ENCODE results near the gene IGFBP4. TPM values are rescaled to one million over a fixed set of nuclear protein-coding genes. Genes with fewer than 3 reads are reported as not detected.
A peak's percentile ranks its signal among the peaks of the same experiment; 100 is the strongest.

Gene IGFBP4
- total and polyA plus RNA-seq, 4 donors, result 197 to 565 (median 215) TPM

GRCh38 chr17:40487371-40488020 lies 44.2 kb downstream of the IGFBP4 start:
- H3K9ac ChIP-seq (ENCODE audit: insufficient read depth in 1 of 2, low read length in 2 of 2), result no peak overlapping the region
- 90 to 92% methylated on average over 7 of the region's 7 CpGs for WGBS, 2 donors
- no peak for TF ChIP-seq CTCF (IDR thresholded peaks at IDR 0.05; ENCODE audit: control extremely low read depth, extremely low read depth)
- H3K36me3 ChIP-seq (ENCODE audit: control insufficient read depth in 4 of 4, insufficient read depth in 4 of 4, low read length in 4 of 4), result no peaks in the 10 kb centered on the region
- H3K9me3 ChIP-seq (ENCODE audit: control insufficient read depth in 4 of 4, insufficient read depth in 3 of 4, low read length in 3 of 4), result no peaks in the 10 kb centered on the region
- H3K4me3 ChIP-seq, result no peak overlapping the region
- H3K4me1 ChIP-seq (ENCODE audit: control insufficient read depth in 5 of 5, insufficient read depth in 5 of 5, low read length in 5 of 5), result peaks cover 0 to 14% (median 5%) of the 10 kb centered on the region in 5 donors
- DNase-seq (no peak), ATAC-seq (ENCODE audit: insufficient read depth, low FRiP score) (no peak)
- no peak overlapping the region for H3K27ac ChIP-seq (ENCODE audit: low read depth in 1 of 2, low read length in 1 of 2)
- H3K27me3 ChIP-seq (ENCODE audit: control insufficient read depth in 3 of 3, insufficient read depth in 3 of 3, low read length in 2 of 3), result peaks cover 0 to 4% (median 0%) of the 10 kb centered on the region in 3 donors

GRCh38 chr17:40490289-40490853 lies 47.1 kb downstream of the IGFBP4 start:
- ATAC-seq (ENCODE audit: insufficient read depth, low FRiP score), result no peak
- peak; percentile 47 to 69 (median 53) for DNase-seq
- Histone ChIP-seq H3K27ac (ENCODE audit: low read depth in 1 of 2, low read length in 1 of 2) (peak overlapping the region in 1 of 2 donors; percentile 52), H3K36me3 (ENCODE audit: control insufficient read depth in 4 of 4, insufficient read depth in 4 of 4, low read length in 4 of 4) (no peaks in the 10 kb centered on the region), H3K9ac (ENCODE audit: insufficient read depth in 1 of 2, low read length in 2 of 2) (no peak overlapping the region), H3K4me3 (no peak overlapping the region), H3K9me3 (ENCODE audit: control insufficient read depth in 4 of 4, insufficient read depth in 3 of 4, low read length in 3 of 4) (no peaks in the 10 kb centered on the region), H3K27me3 (ENCODE audit: control insufficient read depth in 3 of 3, insufficient read depth in 3 of 3, low read length in 2 of 3) (no peaks in the 10 kb centered on the region), H3K4me1 (ENCODE audit: control insufficient read depth in 5 of 5, insufficient read depth in 5 of 5, low read length in 5 of 5) (peaks cover 0 to 14% (median 5%) of the 10 kb centered on the region in 5 donors)
- WGBS, 2 donors, result 67 to 68% methylated on average over 5 of the region's 5 CpGs
- TF ChIP-seq CTCF (IDR thresholded peaks at IDR 0.05; ENCODE audit: control extremely low read depth, extremely low read depth), result no peak

GRCh38 chr17:40490982-40491381 lies 47.7 kb downstream of the IGFBP4 start:
- Histone ChIP-seq H3K9me3 (ENCODE audit: control insufficient read depth in 4 of 4, insufficient read depth in 3 of 4, low read length in 3 of 4) (no peaks in the 10 kb centered on the region), H3K4me3 (no peak overlapping the region), H3K9ac (ENCODE audit: insufficient read depth in 1 of 2, low read length in 2 of 2) (no peak overlapping the region), H3K27ac (ENCODE audit: low read depth in 1 of 2, low read length in 1 of 2) (no peak overlapping the region), H3K27me3 (ENCODE audit: control insufficient read depth in 3 of 3, insufficient read depth in 3 of 3, low read length in 2 of 3) (no peaks in the 10 kb centered on the region), H3K36me3 (ENCODE audit: control insufficient read depth in 4 of 4, insufficient read depth in 4 of 4, low read length in 4 of 4) (no peaks in the 10 kb centered on the region), H3K4me1 (ENCODE audit: control insufficient read depth in 5 of 5, insufficient read depth in 5 of 5, low read length in 5 of 5) (peaks cover 0 to 14% (median 5%) of the 10 kb centered on the region in 5 donors)
- no peak for TF ChIP-seq CTCF (IDR thresholded peaks at IDR 0.05; ENCODE audit: control extremely low read depth, extremely low read depth)
- 89 to 90% methylated on average over 2 of the region's 2 CpGs for WGBS, 2 donors
- ATAC-seq (ENCODE audit: insufficient read depth, low FRiP score), result no peak
- no peak for DNase-seq
